Lower lobe of right lung (tissue), 2 donors: Measurements from ENCODE around the gene ZNF397. TPM values are rescaled to one million over a fixed set of nuclear protein-coding genes. Genes with fewer than 3 reads are reported as not detected.

Experiments
- ATAC-seq, 2 donors: fragments of 200-7000 bp; cut with Tn5 transposase; one replicate each; pipeline ENCODE4 v1.9.1; 2020 to 2022; ENCODE audit warnings: mild to moderate bottlenecking in 2 of 2, moderate library complexity in 2 of 2
- DNase-seq: peaks from one replicate; pipeline ENCODE4 v3.0.0-alpha.2; 2020
- H3K27ac ChIP-seq: fragments of 200-600 bp; one replicate; pipeline ENCODE4 v1.8.0; 2022
- H3K27me3 ChIP-seq: fragments of 200-600 bp; one replicate; pipeline ENCODE4 v1.8.0; 2022; ENCODE audit warnings: low read depth
- H3K36me3 ChIP-seq: fragments of 200-600 bp; one replicate; pipeline ENCODE4 v1.8.0; 2022; ENCODE audit warnings: mild to moderate bottlenecking
- H3K4me1 ChIP-seq: fragments of 200-600 bp; one replicate; pipeline ENCODE4 v1.8.0; 2022
- H3K4me3 ChIP-seq: fragments of 200-600 bp; one replicate; pipeline ENCODE4 v1.8.0; 2022; ENCODE audit warnings: mild to moderate bottlenecking
- H3K9me3 ChIP-seq: fragments of 200-600 bp; one replicate; pipeline ENCODE4 v1.8.0; 2022
- CTCF ChIP-seq: fragments of 200-600 bp; IDR thresholded peaks from one replicate; pipeline ENCODE4 v1.8.0; 2022; ENCODE audit warnings: antibody characterized with exemption, mild to moderate bottlenecking
- intact Hi-C: fragments of 100-400 bp; cut with DNase I; formaldehyde crosslinking; loops from one replicate; pipeline ENCODE4 v1.11.0; 2022
- total RNA-seq: library from RNA; stranded (reverse); fragmentation: NEBNext Ultra II Directional; extraction: Animal tissue kit (Norgen Biotek cat#: 25700); gene quantifications from one replicate; pipeline ENCODE4 v1.2.1, GENCODE V29; 2021
- donor health status: DM: no; HTN: yes; CAD: no; lungs with severe emphysema.

The ZNF397 gene
- total RNA-seq, 1 donor from 2014 or later = 33.1 TPM

- intact Hi-C loops = loop anchor here (10.0 kb wide), 1 partner anchor 98 kb away; the partner anchor contains the start of gene ZNF24
- Histone ChIP-seq H3K4me3 (no peak overlapping the region), H3K27ac (no peak overlapping the region), H3K27me3 (no peaks in the 10 kb centered on the region), H3K36me3 (peaks cover 85% of the 10 kb centered on the region), H3K9me3 (no peaks in the 10 kb centered on the region), H3K4me1 (peaks cover 9% of the 10 kb centered on the region)
- DNase-seq (no peak), ATAC-seq (peak in 1 of 2 donors; percentile 21)
- no peak for TF ChIP-seq CTCF
These were observed 6.0 kb downstream of the ZNF397 start for GRCh38 chr18:35246831-35247230.

- DNase-seq = no peak
These were observed 6.8 kb downstream of the ZNF397 start for GRCh38 chr18:35247412-35248249.

GRCh38 chr18:35248429-35248828 lies 7.6 kb downstream of the ZNF397 start:
- DNase-seq (no peak), ATAC-seq (no peak)
- H3K9me3 ChIP-seq = peaks cover 9% of the 10 kb centered on the region
- no peak overlapping the region for H3K27ac ChIP-seq
- H3K4me3 ChIP-seq = no peak overlapping the region
- no peak for TF ChIP-seq CTCF
- peaks cover 83% of the 10 kb centered on the region for H3K36me3 ChIP-seq
- no peaks in the 10 kb centered on the region for H3K27me3 ChIP-seq
- H3K4me1 ChIP-seq = no peaks in the 10 kb centered on the region
- intact Hi-C loops = loop anchor here (10.0 kb wide), 1 partner anchor 96 kb away; the partner anchor contains the start of gene ZNF24

More at GRCh38 chr18:35247412-35248249, 6.8 kb downstream of the ZNF397 start:
- H3K27me3 ChIP-seq = no peaks in the 10 kb centered on the region
- no peak for TF ChIP-seq CTCF
- H3K4me3 ChIP-seq = no peak overlapping the region
- peak in 1 of 2 donors; percentile 44 for ATAC-seq
- H3K9me3 ChIP-seq = peaks cover 1% of the 10 kb centered on the region
- intact Hi-C loops = loop anchor here (10.0 kb wide), 1 partner anchor 97 kb away; the partner anchor contains the start of gene ZNF24
- H3K27ac ChIP-seq = no peak overlapping the region
- peaks cover 2% of the 10 kb centered on the region for H3K4me1 ChIP-seq
- H3K36me3 ChIP-seq = peaks cover 83% of the 10 kb centered on the region

- no peak for ATAC-seq
- DNase-seq = no peak
- no peak for TF ChIP-seq CTCF
- Histone ChIP-seq H3K9me3 (peaks cover 20% of the 10 kb centered on the region), H3K27ac (no peak overlapping the region), H3K27me3 (no peaks in the 10 kb centered on the region), H3K36me3 (peaks cover 54% of the 10 kb centered on the region), H3K4me1 (no peaks in the 10 kb centered on the region), H3K4me3 (no peak overlapping the region)
- intact Hi-C loops = no loop called here
These were observed 11.6 kb downstream of the ZNF397 start for GRCh38 chr18:35252466-35252865.

- intact Hi-C loops = no loop called here
- DNase-seq (no peak), ATAC-seq (no peak)
- no peak for TF ChIP-seq CTCF
- H3K36me3 ChIP-seq = peaks cover 51% of the 10 kb centered on the region
- H3K9me3 ChIP-seq = peaks cover 20% of the 10 kb centered on the region
- no peak overlapping the region for H3K27ac ChIP-seq
- no peaks in the 10 kb centered on the region for H3K4me1 ChIP-seq
- no peak overlapping the region for H3K4me3 ChIP-seq
- H3K27me3 ChIP-seq = no peaks in the 10 kb centered on the region
These were observed 12.9 kb downstream of the ZNF397 start for GRCh38 chr18:35253655-35254287.
